ENCODE results near the gene MARCHF6.
"Not testable (repeated sequence)": the region's sequence is repeated elsewhere in the genome, so short reads cannot be mapped to it uniquely, and the experiment has no call there.

DNA sequence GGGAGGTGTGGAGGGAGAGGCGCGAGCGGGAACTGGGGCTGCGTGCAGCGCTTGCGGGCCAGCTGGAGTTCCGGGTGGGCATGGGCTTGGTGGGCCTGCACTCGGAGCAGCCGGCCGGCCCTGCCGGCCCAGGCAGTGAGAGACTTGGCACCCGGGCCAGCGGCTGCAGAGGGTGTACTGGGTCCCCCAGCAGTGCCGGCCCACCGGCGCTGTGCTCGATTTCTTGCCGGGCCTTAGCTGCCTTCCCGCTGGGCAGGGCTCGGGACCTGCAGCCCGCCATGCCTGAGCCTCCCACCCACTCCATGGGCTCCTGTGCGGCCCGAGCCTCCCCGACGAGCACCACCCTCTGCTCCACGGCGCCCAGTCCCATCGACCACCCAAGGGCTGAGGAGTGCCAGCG is 21.7 kb downstream of the MARCHF6 start:
- TF ChIP-seq, protein P1, sequence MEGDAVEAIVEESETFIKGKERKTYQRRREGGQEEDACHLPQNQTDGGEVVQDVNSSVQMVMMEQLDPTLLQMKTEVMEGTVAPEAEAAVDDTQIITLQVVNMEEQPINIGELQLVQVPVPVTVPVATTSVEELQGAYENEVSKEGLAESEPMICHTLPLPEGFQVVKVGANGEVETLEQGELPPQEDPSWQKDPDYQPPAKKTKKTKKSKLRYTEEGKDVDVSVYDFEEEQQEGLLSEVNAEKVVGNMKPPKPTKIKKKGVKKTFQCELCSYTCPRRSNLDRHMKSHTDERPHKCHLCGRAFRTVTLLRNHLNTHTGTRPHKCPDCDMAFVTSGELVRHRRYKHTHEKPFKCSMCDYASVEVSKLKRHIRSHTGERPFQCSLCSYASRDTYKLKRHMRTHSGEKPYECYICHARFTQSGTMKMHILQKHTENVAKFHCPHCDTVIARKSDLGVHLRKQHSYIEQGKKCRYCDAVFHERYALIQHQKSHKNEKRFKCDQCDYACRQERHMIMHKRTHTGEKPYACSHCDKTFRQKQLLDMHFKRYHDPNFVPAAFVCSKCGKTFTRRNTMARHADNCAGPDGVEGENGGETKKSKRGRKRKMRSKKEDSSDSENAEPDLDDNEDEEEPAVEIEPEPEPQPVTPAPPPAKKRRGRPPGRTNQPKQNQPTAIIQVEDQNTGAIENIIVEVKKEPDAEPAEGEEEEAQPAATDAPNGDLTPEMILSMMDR (IDR thresholded peaks at IDR 0.05): not testable (repeated sequence)
- TF ChIP-seq POLR2A (IDR thresholded peaks at IDR 0.05): not testable (repeated sequence)
